22Rv1 (cell line): ENCODE data around the gene ZNF469.

Experiments used
- CTCF ChIP-seq: fragments of 450-650 bp; IDR thresholded peaks from 2 replicates; pipeline ENCODE4 v1.5.1; 2017; ENCODE audit warnings: mild to moderate bottlenecking
- ZFX ChIP-seq: fragments of 450-650 bp; IDR thresholded peaks from 2 replicates; pipeline ENCODE4 v1.6.1; 2017; ENCODE audit warnings: antibody characterized with exemption, borderline replicate concordance

DNA sequence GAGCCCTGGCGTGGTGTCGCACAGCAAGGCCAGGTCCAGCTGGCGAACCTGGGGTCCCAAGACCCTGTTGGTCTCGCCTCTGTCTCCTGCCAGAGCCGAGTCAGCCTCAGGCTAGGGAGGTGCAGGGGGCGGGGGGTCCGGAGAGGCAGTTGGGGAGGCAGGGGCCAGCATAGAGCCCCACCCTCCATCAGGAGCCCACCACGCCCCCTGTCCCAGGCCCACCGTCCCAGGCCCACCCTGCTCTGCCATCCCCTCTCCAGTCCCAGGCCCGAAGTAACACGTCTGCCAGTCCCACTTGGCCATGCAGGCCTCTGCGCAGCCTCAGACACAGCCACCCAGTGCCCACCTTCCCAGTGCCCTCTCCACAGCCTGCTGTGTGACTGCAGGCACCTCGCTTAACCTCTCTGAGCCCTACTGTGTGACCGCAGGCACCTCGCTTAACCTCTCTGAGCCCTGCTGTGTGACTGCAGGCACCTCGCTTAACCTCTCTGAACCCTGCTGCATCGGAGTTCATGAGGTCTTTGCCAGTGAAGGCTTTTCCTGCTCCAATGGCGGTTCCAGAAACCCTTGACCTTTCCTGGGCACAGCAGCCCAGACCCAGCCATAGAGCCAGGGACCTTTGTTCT is 29.3 kb downstream of the ZNF469 start:
- TF ChIP-seq CTCF (no peak), ZFX (no peak)
